Fibroblast of villous mesenchyme (primary cell): ENCODE measurements around the gene IMP3. TPM values are rescaled to one million over a fixed set of nuclear protein-coding genes. Genes with fewer than 3 reads are reported as not detected.

Source experiments
- DNase-seq: peaks from one replicate; pipeline ENCODE4 v3.0.0-alpha.2; 2010; ENCODE audit warnings: low read depth
- H3K4me3 ChIP-seq: 2 replicates; pipeline ENCODE4 v1.5.1; 2011; ENCODE audit warnings: low read depth, mild to moderate bottlenecking, low read length
- CTCF ChIP-seq: IDR thresholded peaks from 2 replicates; pipeline ENCODE4 v1.5.1; 2012; ENCODE audit warnings: low read depth, mild to moderate bottlenecking, low read length; ENCODE audit not compliant: insufficient read depth
- total RNA-seq: library from RNA; depleted of rRNA; stranded (reverse); fragments of >200 nt; gene quantifications from 2 replicates; pipeline ENCODE4 v1.2.3, GENCODE V29; 2012

The IMP3 gene
- total RNA-seq, 1 donor = 42.3 TPM

GRCh38 chr15:75649045-75649761 lies 9.2 kb upstream of the IMP3 start:
- no peak for DNase-seq
- no peak for TF ChIP-seq CTCF
- peak overlapping the region; percentile 91 for H3K4me3 ChIP-seq

GRCh38 chr15:75648156-75649000 lies 8.4 kb upstream of the IMP3 start:
- peak; percentile 63 for DNase-seq
- peak overlapping the region; percentile 91 for H3K4me3 ChIP-seq
- TF ChIP-seq CTCF = no peak

- DNase-seq = peak; percentile 89
- TF ChIP-seq CTCF = peak; percentile 63
Measured at GRCh38 chr15:75647370-75648155, 7.5 kb upstream of the IMP3 start, which contains the start of gene SNX33. Gene SNX33, plus strand, starts transcription at chr15:75647912. Its CDS starts 1,191 bp downstream, at chr15:75649103.

GRCh38 chr15:75646944-75647364 lies 6.9 kb upstream of the IMP3 start:
- TF ChIP-seq CTCF = no peak
- peak; percentile 31 for DNase-seq

More at GRCh38 chr15:75647370-75648155, 7.5 kb upstream of the IMP3 start, which contains the start of gene SNX33:
- H3K4me3 ChIP-seq = peak within 1 kb of the TSS; percentile 91

DNA sequence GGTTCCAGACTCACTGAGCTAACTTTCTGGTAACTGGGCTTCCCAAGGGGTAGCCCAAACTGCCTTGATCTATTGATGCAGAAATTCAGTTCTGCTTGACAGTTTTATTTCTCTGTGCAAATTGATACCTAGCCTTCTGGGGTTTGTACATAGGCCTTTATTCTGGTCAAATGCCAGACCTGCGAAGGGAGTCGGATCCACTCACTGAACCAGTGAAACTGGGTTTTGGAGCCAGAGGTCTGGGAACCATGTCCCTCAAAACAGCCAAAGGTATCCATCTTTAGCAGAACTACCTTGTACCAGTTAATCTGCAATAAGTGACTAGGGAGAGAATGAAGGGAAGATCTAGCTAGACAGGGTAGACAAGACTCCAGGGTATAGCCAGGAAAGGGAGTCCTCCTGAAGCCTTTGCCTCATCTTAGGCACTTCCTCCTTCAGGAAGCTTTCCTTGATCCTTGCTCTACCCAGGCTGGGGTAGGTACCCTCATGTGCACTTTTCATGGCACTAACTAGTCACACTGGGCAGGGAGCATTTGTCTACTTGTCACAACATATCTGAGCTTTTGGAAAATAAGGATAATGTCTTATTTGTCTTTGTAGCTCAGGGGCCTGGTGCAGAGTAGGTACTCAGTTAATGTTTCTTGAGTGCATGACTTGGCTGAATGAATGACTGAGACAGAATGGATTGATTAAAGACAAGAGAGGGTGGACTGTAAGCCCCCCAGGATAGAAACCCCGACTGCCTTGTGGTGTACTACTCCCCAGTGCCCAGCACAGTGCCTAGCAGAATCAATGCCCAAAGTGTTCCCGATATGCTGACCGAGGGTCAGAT lies 6.3 kb upstream of the IMP3 start:
- TF ChIP-seq CTCF = no peak
- no peak for DNase-seq
- H3K4me3 ChIP-seq = peak overlapping the region; percentile 91

More at GRCh38 chr15:75646944-75647364, 6.9 kb upstream of the IMP3 start:
- H3K4me3 ChIP-seq = peak overlapping the region; percentile 91
